Common myeloid progenitor, CD34-positive (primary cell): ENCODE data around the gene MIA2.
"Not testable (repeated sequence)": the region's sequence is repeated elsewhere in the genome, so short reads cannot be mapped to it uniquely, and the experiment has no call there.

ENCODE experiments used
- CTCF ChIA-PET: fragments of 350-600 bp; sonication (Branson Sonifier 250); formaldehyde crosslinking; loops from one replicate; lab custom pipeline; 2021; ENCODE audit warnings: antibody characterized with exemption; lab: Charles Lee
- POLR2A ChIA-PET: fragments of 350-600 bp; sonication (Branson Sonifier 250); formaldehyde crosslinking; loops from one replicate; lab custom pipeline; 2021; ENCODE audit warnings: antibody characterized with exemption; lab: Charles Lee
- DNase-seq, 3 donors: peaks; one replicate each; pipeline versions ENCODE4 v3.0.0 to v3.0.0-alpha.2; 2013
- H3K27ac ChIP-seq, 2 experiments: 1 replicate in 1 of 2; 2 replicates in 1 of 2; pipeline ENCODE4 v1.7.0; 2013; ENCODE audit warnings: inconsistent platforms in 2 of 2, low read length in 2 of 2, mild to moderate bottlenecking in 2 of 2, low read depth in 1 of 2, moderate library complexity in 1 of 2; ENCODE audit not compliant: severe bottlenecking in 2 of 2, insufficient read depth in 1 of 2, poor library complexity in 1 of 2
- H3K27me3 ChIP-seq, 5 experiments: replicated peaks in 2 of 5; 1 replicate in 3 of 5; 2 replicates in 2 of 5; pipeline versions ENCODE4 v1.6.1 to v1.7.0; 2013; ENCODE audit warnings: low read length in 4 of 5, mild to moderate bottlenecking in 2 of 5, moderate library complexity in 2 of 5, inconsistent platforms in 1 of 5; ENCODE audit not compliant: insufficient read depth in 5 of 5, control insufficient read depth in 4 of 5
- H3K36me3 ChIP-seq, 4 experiments: 1 replicate in 2 of 4; 2 replicates in 2 of 4; pipeline versions ENCODE4 v1.6.1 to v1.7.0; 2013; ENCODE audit warnings: low read length in 3 of 4, control low read depth in 1 of 4, mild to moderate bottlenecking in 1 of 4; ENCODE audit not compliant: control insufficient read depth in 4 of 4, insufficient read depth in 4 of 4
- H3K4me1 ChIP-seq, 4 experiments: 1 replicate in 3 of 4; 2 replicates in 1 of 4; pipeline versions ENCODE4 v1.6.1 to v1.7.1; 2013; ENCODE audit warnings: low read length in 3 of 4, mild to moderate bottlenecking in 3 of 4, control low read depth in 1 of 4, inconsistent platforms in 1 of 4, moderate library complexity in 1 of 4; ENCODE audit not compliant: control insufficient read depth in 4 of 4, insufficient read depth in 4 of 4; ENCODE audit errors: control extremely low read depth in 1 of 4
- H3K4me3 ChIP-seq, 7 experiments: 1 replicate in 4 of 7; 2 replicates in 3 of 7; pipeline versions ENCODE4 v1.5.1 to v1.7.0; 2013; ENCODE audit warnings: mild to moderate bottlenecking in 7 of 7, low read length in 6 of 7, moderate library complexity in 6 of 7, inconsistent platforms in 2 of 7, low read depth in 2 of 7, control low read depth in 1 of 7; ENCODE audit not compliant: insufficient read depth in 4 of 7, control insufficient read depth in 1 of 7; ENCODE audit errors: extremely low read depth in 1 of 7
- H3K9me3 ChIP-seq, 5 experiments: 1 replicate in 4 of 5; 2 replicates in 1 of 5; pipeline versions ENCODE4 v1.6.1 to v1.7.1; 2013; ENCODE audit warnings: low read length in 4 of 5, mild to moderate bottlenecking in 2 of 5, inconsistent platforms in 1 of 5, low read depth in 1 of 5, moderate library complexity in 1 of 5; ENCODE audit not compliant: control insufficient read depth in 4 of 5, insufficient read depth in 2 of 5; ENCODE audit errors: control extremely low read depth in 1 of 5
- WGBS: methylation state at CpG from one replicate; pipeline ENCODE4 v1.1.5; 2013; ENCODE audit not compliant: insufficient coverage; 5-methylcytosine and 5-hydroxymethylcytosine counted together

MIA2 gene

DNA sequence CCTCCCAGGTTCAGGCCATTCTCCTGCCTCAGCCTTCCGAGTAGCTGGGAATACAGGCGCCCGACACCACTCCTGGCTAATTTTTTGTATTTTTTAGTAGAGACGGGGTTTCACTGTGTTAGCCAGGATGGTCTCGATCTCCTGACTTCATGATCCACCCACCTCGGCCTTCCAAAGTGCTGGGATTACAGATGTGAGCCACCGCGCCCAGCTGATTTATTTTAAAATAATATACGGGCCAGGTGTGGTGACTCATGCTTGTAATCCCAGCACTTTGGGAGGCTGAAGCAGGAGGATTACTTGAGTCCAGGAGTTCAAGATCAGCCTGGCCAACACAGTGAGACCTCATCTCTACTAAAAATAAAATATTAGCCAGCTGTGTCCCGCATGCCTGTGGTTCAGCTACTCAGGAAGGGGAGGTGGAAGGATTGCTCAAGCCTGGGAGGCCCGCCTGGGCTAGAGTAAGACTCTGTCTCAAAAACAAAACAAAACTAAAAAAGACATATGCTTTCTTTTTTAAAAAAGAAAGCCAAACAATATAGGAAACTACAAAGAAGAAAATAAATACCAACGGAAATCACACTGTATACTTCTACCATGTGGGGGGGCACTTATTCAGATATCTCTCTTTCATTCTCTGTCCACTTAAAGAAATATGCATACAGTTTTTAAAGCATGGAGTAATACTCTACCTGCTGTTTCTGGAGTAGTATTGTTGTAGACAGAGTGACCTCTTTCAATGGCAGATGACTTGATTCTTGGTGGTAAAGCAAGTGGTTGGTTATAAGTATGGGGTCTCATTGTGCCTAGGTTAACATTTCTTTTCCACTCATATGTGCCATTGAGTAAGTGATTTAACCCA, 930 bp upstream of the MIA2 start:
- no peaks in the 10 kb centered on the region for H3K36me3 ChIP-seq
- H3K4me3 ChIP-seq: peak overlapping the region in 1 of 7 experiments; percentile 34
- WGBS: 70% methylated on average over 8 of the region's 12 CpGs
- ChIA-PET CTCF (interaction anchor here (0.7 to 2.6 kb wide), 16 partner anchors 13 to 236 kb away, joined by 3 to 22 read pairs (median 4); no protein-coding TSS in a partner anchor), POLR2A (no interaction called here)
- no peaks in the 10 kb centered on the region for H3K27me3 ChIP-seq
- peak; percentile 25 to 71 (median 71) for DNase-seq
- H3K27ac ChIP-seq: peak overlapping the region in 1 of 2 experiments; percentile 54
- H3K4me1 ChIP-seq: peaks cover 0 to 22% (median 12%) of the 10 kb centered on the region in 4 experiments
- H3K9me3 ChIP-seq: no peaks in the 10 kb centered on the region

DNA sequence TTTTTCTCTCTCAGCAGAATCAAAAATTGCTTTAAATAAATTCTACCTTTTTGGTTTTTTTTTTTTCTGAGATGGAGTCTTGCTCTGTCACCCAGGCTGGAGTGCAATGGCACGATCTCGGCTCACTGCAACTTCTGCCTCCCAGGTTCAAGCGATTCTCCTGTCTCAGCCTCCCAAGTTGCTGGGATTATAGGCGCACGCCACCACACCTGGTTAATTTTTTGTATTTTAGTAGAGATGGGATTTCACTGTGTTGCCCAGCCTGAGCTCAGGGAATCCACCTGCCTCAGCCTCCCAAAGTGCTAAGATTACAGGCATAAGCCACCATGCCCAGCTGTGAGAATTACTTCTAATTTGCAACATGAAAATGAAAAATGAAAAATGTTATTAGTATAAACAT, 1.3 kb downstream of the MIA2 start:
- Histone ChIP-seq H3K4me3 (peak overlapping the region in 1 of 7 experiments; percentile 19), H3K27ac (peak overlapping the region in 1 of 2 experiments; percentile 52), H3K4me1 (peaks cover 0 to 22% (median 12%) of the 10 kb centered on the region in 4 experiments)
- H3K36me3 ChIP-seq, DNase-seq, H3K9me3 ChIP-seq, CTCF ChIA-PET, POLR2A ChIA-PET, H3K27me3 ChIP-seq: not testable (repeated sequence)
- WGBS: no CpG with 5 or more reads among the region's 5 CpGs

DNA sequence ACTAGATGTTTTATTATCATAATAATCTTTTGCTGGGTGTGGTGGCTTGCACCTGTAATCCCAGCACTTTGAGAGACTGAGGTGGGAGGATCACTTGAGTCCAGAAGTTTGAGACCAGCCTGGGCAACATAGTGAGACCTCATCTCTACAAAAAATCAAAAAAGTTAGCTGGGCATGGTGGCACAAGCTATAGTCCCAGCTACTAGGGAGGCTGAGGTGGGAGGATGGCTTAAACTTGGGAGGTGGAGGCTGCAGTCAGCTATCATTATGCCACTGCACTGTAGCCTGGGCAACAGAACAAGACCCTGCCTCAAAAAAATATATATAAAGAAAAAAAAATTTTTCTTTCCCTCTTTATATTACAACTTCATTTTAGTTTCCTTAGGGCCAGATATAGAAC, 1.8 kb downstream of the MIA2 start:
- CTCF ChIA-PET, H3K36me3 ChIP-seq, H3K27ac ChIP-seq, H3K4me3 ChIP-seq, H3K9me3 ChIP-seq, DNase-seq, H3K27me3 ChIP-seq: not testable (repeated sequence)
- POLR2A ChIA-PET: interaction anchor here (1.1 kb wide), 1 partner anchor 14 kb away, joined by 4 read pairs; no protein-coding TSS in a partner anchor
- H3K4me1 ChIP-seq: peaks cover 0 to 22% (median 12%) of the 10 kb centered on the region in 4 experiments

DNA sequence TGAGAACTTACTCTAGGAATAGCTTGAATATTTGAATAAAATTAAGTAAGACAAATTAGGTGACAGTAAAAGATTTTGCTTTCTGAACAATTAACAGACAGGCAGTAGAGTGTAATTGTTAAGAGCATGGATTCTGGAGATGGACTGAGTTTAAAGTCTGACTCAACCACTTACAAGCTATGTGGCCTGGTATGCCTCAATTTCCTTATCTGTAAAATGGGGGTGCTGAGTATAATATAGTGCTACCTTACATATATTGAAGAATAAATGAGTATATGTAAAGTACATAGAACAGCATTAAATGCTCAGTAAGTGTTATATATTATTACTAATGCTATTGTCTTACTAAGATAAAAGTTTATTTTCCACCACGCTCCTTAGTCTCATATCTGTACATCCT, 7.1 kb downstream of the MIA2 start:
- CTCF ChIA-PET: no interaction called here
- H3K27me3 ChIP-seq: no peaks in the 10 kb centered on the region
- no peaks in the 10 kb centered on the region for H3K9me3 ChIP-seq
- H3K36me3 ChIP-seq: no peaks in the 10 kb centered on the region
- WGBS: no CpG with 5 or more reads among the region's 1 CpG
- H3K4me3 ChIP-seq: no peak overlapping the region
- POLR2A ChIA-PET: no interaction called here
- no peak for DNase-seq
- peaks cover 0 to 4% (median 1%) of the 10 kb centered on the region in 4 experiments for H3K4me1 ChIP-seq
- H3K27ac ChIP-seq: no peak overlapping the region

GRCh38 chr14:39241637-39242036, 7.9 kb downstream of the MIA2 start:
- no peak overlapping the region for H3K27ac ChIP-seq
- POLR2A ChIA-PET: no interaction called here
- no peaks in the 10 kb centered on the region for H3K27me3 ChIP-seq
- no peaks in the 10 kb centered on the region for H3K4me1 ChIP-seq
- DNase-seq: no peak
- CTCF ChIA-PET: no interaction called here
- WGBS: 86% methylated on average over 1 of the region's 1 CpG
- no peaks in the 10 kb centered on the region for H3K36me3 ChIP-seq
- H3K9me3 ChIP-seq: no peaks in the 10 kb centered on the region
- H3K4me3 ChIP-seq: no peak overlapping the region

DNA sequence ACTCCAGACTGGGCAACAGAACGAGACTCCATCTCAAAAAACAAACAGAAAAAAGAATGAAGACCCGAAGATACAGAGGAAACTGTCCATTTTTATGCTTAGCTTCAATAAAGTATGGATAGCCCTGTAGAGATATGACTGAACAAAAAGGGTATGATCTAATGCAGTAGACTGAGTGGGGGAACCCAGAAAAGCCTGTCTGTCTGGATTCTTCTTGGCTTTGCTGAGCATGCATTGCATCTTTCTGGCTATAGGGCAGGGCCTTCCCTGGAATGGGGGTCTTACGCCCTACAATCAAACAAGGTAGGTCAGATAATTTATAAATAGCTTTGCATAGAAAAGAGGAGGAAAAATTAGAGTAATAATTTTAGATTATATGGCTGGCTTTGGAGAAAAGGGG, 10.1 kb downstream of the MIA2 start:
- ChIA-PET POLR2A (no interaction called here), CTCF (no interaction called here)
- Histone ChIP-seq H3K27me3 (no peaks in the 10 kb centered on the region), H3K4me3 (no peak overlapping the region), H3K27ac (no peak overlapping the region), H3K4me1 (no peaks in the 10 kb centered on the region), H3K36me3 (no peaks in the 10 kb centered on the region), H3K9me3 (no peaks in the 10 kb centered on the region)
- no CpG with 5 or more reads among the region's 3 CpGs for WGBS
- no peak for DNase-seq

DNA sequence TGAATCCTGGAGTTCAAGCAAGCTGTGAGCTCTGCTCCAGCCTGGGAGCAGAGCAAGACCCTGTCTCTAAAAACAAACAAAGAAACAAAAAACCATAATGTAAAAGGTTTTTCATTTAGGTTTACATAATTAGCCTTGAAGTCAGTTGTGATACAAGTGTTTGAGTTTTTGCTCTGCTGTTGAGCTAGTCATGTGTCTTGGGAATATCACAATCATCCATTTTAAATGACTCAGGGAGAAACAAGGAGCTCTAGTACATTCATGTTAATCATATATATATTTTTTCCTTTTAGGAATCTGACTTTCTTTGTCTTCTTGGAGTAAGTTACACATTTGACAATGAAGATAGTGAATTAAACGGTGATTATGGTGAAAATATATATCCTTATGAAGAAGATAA, 12.9 kb downstream of the MIA2 start:
- WGBS: no CpG with 5 or more reads among the region's 1 CpG
- H3K36me3 ChIP-seq: no peaks in the 10 kb centered on the region
- no peak overlapping the region for H3K27ac ChIP-seq
- ChIA-PET POLR2A (no interaction called here), CTCF (no interaction called here)
- H3K4me1 ChIP-seq: no peaks in the 10 kb centered on the region
- DNase-seq: no peak
- H3K4me3 ChIP-seq: no peak overlapping the region
- no peaks in the 10 kb centered on the region for H3K9me3 ChIP-seq
- H3K27me3 ChIP-seq: no peaks in the 10 kb centered on the region
